HFF-Myc (cell line): ENCODE results near the gene EMC8.
A peak's percentile ranks its signal among the peaks of the same experiment; 100 is the strongest.

Experiments used
- DNase-seq: peaks from one replicate; pipeline ENCODE4 v3.0.0-alpha.2; 2011; ENCODE audit warnings: low read depth; ENCODE audit errors: extremely low read depth
- H3K4me3 ChIP-seq: replicated peaks from 2 replicates; pipeline ENCODE4 v1.5.1; 2011; ENCODE audit warnings: low read depth, mild to moderate bottlenecking, control low read depth, low read length
- TF ChIP-seq, protein P1 (sequence below): IDR thresholded peaks from 2 replicates; pipeline ENCODE4 v1.5.1; 2012; ENCODE audit warnings: mild to moderate bottlenecking, low read depth, low read length, control low read depth; ENCODE audit errors: missing control alignments

EMC8 gene

DNA sequence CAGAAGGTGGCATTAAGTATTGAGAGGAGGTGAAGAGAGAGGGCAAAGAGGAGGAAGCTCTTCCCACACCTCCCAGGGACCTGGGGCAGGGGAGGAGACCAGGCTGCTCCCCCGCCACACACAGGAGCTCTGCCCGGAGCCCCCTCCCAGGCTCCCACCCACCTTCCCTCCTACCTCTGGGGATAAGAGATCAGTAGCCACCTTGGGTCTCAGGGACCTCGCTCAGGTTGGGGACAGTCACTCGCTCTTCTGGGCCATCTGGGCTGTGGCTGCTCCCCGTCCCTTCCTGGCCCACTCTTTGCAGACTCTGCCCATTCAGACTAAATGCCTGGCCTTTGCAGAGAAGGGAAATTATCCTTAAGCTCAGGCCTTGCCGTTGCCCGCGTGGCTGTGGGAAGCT is 33.6 kb downstream of the EMC8 start:
- DNase-seq = no peak
- H3K4me3 ChIP-seq = no peak overlapping the region
- TF ChIP-seq, protein P1, sequence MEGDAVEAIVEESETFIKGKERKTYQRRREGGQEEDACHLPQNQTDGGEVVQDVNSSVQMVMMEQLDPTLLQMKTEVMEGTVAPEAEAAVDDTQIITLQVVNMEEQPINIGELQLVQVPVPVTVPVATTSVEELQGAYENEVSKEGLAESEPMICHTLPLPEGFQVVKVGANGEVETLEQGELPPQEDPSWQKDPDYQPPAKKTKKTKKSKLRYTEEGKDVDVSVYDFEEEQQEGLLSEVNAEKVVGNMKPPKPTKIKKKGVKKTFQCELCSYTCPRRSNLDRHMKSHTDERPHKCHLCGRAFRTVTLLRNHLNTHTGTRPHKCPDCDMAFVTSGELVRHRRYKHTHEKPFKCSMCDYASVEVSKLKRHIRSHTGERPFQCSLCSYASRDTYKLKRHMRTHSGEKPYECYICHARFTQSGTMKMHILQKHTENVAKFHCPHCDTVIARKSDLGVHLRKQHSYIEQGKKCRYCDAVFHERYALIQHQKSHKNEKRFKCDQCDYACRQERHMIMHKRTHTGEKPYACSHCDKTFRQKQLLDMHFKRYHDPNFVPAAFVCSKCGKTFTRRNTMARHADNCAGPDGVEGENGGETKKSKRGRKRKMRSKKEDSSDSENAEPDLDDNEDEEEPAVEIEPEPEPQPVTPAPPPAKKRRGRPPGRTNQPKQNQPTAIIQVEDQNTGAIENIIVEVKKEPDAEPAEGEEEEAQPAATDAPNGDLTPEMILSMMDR = no peak

DNA sequence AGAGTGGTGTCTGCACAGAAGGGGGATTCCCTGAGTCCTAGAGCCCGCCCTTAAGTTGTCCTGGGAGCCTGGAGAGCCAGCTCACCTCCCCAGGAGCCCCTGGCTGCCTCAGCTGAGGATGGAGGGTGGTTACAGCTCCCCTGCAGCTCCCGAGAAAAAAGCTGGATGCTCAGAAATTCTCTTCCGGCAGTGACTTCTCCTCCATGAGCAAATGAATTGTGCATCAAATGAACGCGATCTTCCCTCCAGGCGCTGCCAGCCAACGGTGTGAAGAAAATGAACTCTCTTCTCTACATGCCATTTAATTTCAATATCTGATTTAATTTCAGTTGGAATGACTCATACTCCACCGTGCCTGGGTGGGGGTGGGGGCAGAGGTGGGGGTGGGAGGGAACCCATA is 34.1 kb downstream of the EMC8 start:
- DNase-seq = no peak
- TF ChIP-seq, protein P1 = no peak
- H3K4me3 ChIP-seq = no peak overlapping the region

DNA sequence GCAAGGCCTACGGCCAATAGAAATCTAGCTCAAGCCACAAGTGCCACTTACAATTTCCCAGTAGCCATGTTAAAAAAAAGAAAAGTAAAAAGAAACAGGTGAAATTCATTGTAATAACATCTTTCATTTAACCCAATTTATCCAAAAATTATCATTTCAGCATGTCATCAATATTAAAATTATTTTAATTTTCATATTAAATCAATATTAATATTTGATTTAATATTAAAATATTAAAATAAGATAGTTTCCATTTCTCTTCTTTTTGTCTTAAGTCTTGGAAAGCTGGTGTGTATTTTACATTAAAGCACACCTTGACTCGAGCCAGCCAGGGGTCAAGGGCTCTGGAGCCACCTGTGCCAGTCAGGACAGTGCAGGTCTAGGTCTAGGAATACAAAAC is 35.7 kb downstream of the EMC8 start:
- H3K4me3 ChIP-seq = no peak overlapping the region
- DNase-seq = no peak
- TF ChIP-seq, protein P1 = no peak

DNA sequence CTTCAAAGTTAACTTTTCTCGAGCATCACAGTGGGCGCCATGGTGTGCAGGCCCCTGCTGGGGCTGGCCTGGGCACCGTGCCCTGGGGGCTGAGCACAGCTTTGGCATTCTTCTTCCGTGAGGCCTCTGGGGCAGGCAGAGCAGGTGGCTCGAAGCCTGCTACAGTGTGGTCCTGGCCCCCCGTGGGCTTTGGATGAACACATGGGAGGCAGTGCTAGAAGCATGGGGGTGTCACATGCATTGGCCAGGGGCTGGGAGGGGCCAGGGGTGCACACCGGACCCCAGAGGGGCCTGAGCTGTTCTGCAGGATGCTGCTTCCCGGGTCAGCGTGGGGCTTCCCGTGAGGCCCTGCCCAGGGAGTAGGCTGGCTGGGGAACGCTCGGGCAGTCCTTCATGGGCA is 36.4 kb downstream of the EMC8 start:
- H3K4me3 ChIP-seq = no peak overlapping the region
- TF ChIP-seq, protein P1 = no peak

DNA sequence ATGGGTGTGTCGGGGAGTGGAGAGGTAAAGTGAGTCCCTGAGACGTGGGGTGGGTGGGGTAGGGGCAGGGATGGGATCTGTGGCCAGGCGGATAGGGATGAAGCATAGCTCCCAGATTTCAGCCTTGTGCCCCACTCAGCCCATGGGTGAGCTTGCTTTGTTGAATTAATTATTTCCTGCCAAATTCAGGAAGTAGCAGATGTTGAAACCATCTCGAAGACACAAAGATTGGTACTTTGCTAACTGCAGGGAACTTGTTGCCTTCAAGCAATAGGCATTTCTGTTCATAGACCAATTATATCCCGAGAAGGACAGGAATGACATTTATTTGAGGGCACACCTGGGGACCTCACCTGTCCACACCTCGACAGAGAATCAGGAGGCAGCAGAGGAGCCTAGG is 37.5 kb downstream of the EMC8 start:
- no peak overlapping the region for H3K4me3 ChIP-seq

More for the DNA sequence above, 36.4 kb downstream of the EMC8 start:
- DNase-seq = no peak

DNA sequence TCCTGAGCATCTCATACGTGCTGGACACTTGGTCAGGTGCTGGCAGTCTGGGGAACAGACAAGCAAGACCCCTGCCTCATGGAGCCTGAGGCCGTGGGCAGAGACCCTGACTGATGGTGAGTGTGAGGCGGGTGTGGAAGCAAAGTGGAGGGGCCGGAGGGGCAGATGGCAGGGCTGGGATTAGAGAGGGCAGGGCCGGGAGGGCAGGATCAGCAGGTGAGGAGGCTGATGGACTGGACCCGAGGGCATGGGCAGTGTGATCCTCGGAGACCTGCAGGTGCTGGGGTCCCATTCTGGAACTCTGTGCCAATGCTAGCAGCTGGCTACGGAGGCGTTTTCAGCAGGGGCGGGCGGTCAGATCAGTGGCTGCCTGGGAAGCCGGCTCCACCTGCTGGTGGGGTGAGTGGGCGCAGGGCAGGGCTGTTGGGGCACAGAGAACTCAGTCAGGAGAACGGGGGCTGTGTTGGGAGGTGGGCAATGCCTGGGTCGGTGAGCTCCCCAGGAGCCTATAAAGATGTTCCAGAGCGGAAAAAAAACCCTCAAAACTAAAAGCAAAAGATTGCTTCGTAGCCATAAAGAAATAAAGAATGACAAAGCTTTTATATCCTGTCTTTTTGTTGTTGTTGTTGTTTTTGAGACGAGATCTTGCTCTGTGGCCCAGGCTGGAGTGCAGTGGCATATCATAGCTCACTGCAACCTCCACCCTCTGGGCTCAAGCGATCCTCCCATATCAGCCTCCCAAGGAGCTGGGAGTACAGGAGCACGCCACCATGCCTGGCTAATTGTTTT is 39.5 kb downstream of the EMC8 start:
- DNase-seq = no peak
- TF ChIP-seq, protein P1 = peak; percentile 53
- H3K4me3 ChIP-seq = no peak overlapping the region

More for the DNA sequence above, 37.5 kb downstream of the EMC8 start:
- TF ChIP-seq, protein P1 = no peak
- no peak for DNase-seq
